Activated T-helper 1 cell treated with anti-CD3 and anti-CD28 coated beads, Interleukin-12 subunit alpha, Interleukin-12 subunit beta, Interleukin-2, Interleukin-4 antibody, amounts not matched to agents 30 ng/mL and 10 ng/mL and 1 ng/mL, durations not matched to agents 14 hours and 24 hours and 36 hours (primary cell): ENCODE measurements around the gene SPAG17. TPM values are rescaled to one million over a fixed set of nuclear protein-coding genes. Genes with fewer than 3 reads are reported as not detected.

Experiments
- DNase-seq: peaks from one replicate; pipeline ENCODE4 v3.0.0; 2021; ENCODE audit warnings: low spot score
- H3K27ac Mint-ChIP-seq: one replicate; pipeline ENCODE4 v1.8.0; 2021; ENCODE audit warnings: mild to moderate bottlenecking, mixed read lengths
- H3K27me3 Mint-ChIP-seq: one replicate; pipeline ENCODE4 v1.8.0; 2022; ENCODE audit warnings: mild to moderate bottlenecking, moderate library complexity, mixed read lengths; ENCODE audit not compliant: insufficient read depth
- H3K36me3 Mint-ChIP-seq: one replicate; pipeline ENCODE4 v1.8.0; 2021; ENCODE audit warnings: low read depth, mixed read lengths
- H3K4me1 Mint-ChIP-seq: one replicate; pipeline ENCODE4 v1.8.0; 2021; ENCODE audit warnings: low read depth, mixed read lengths
- H3K4me3 Mint-ChIP-seq: one replicate; pipeline ENCODE4 v1.8.0; 2021; ENCODE audit warnings: mild to moderate bottlenecking, moderate library complexity, mixed read lengths
- H3K9me3 Mint-ChIP-seq: one replicate; pipeline ENCODE4 v1.8.0; 2021; ENCODE audit warnings: mixed read lengths
- intact Hi-C: fragments of 100-400 bp; cut with micrococcal nuclease; formaldehyde crosslinking; loops from one replicate; pipeline ENCODE4 v1.15.1; 2024
- total RNA-seq: library from RNA; stranded (reverse); gene quantifications from 2 replicates; pipeline ENCODE4 v1.2.3, GENCODE V29; 2022

SPAG17 gene
- total RNA-seq, 1 donor from 2014 or later: not detected

DNA sequence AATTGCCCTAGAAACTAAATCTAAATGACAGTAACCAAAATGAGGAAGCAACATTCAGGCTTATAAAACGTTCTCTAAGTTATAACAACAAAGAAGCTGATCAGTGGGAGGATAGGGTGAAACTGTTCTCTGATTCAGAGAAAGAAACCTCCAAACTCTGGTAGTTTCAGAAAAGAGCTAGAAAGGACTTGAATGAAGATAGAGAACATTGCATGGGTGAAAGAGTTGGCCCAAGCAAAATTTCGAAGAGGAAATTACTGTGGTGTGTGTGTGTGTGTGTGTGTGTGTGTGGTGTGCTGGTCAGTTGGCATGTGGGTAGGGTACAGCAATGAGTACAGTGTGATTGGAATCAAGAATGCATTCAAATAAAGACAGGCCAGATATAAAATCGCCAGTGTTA, 16.5 kb upstream of the SPAG17 start:
- Mint-ChIP-seq H3K27ac (no peak overlapping the region), H3K9me3 (no peaks in the 10 kb centered on the region), H3K27me3 (no peaks in the 10 kb centered on the region), H3K4me1 (no peaks in the 10 kb centered on the region), H3K36me3 (no peaks in the 10 kb centered on the region), H3K4me3 (no peak overlapping the region)
- intact Hi-C loops: no loop called here
- no peak for DNase-seq

DNA sequence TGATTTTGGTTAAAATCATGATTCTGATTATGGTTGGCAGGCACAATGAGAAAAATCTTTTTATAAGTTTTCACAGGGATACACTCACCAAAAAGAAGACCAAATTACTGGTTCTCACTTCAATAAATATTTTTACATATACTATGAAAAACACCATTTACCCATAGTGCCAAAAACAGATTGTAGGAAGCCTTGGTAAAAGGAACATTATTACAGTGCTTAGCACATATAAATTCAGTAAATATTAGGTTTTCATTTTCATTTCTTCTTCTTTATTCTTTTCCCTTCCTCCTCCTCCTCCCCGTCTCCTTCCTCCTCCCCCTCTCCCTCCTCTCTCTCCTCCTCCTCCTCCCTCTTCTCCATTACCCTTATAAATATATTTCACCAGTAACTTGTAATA, 15.8 kb upstream of the SPAG17 start:
- Mint-ChIP-seq H3K36me3 (no peaks in the 10 kb centered on the region), H3K27me3 (no peaks in the 10 kb centered on the region), H3K9me3 (no peaks in the 10 kb centered on the region), H3K4me3 (no peak overlapping the region), H3K27ac (no peak overlapping the region), H3K4me1 (no peaks in the 10 kb centered on the region)
- intact Hi-C loops: no loop called here
- no peak for DNase-seq

DNA sequence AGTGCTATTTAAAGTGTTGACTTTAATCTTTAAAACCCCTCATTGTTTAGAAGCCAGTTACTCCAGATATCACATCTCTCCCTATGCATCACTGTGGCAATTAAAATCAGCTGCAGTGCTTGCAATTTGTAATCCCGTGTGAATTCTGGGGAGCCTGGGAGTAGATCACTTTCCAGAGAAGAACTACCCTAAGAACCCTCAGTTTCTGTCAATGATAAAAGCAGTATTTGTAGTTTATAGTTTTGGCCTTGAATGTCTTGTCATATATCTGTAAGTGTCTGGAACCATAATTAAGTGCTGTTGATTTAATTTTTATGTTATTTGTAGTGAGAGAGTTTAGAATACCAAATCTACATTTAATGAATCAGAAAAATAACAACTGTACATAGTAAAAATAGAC, 5.5 kb upstream of the SPAG17 start:
- Mint-ChIP-seq H3K4me1 (no peaks in the 10 kb centered on the region), H3K4me3 (no peak overlapping the region), H3K9me3 (peaks cover 9% of the 10 kb centered on the region), H3K27me3 (no peaks in the 10 kb centered on the region), H3K27ac (no peak overlapping the region), H3K36me3 (no peaks in the 10 kb centered on the region)
- intact Hi-C loops: no loop called here
- no peak for DNase-seq

DNA sequence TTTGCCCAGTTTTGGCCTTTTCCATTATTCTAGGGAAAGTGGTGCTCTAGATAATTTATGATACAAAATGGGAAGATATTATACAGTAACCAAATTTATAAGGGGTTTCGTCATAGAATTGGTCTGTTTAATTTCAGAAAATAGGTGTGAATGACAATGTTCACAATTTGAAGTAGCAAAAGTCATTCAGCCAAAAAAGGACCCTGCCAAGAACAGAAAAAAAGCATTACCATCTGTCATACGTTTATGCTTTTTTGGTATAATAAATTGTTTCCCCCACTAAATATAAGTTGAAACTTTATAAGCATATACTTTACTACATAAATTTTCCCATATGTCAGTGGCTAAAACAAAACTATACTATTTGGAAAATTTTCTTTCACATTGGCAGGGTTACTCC, 4.5 kb upstream of the SPAG17 start:
- Mint-ChIP-seq H3K27me3 (peaks cover 3% of the 10 kb centered on the region), H3K36me3 (no peaks in the 10 kb centered on the region), H3K9me3 (peaks cover 13% of the 10 kb centered on the region), H3K4me1 (peaks cover 3% of the 10 kb centered on the region), H3K27ac (no peak overlapping the region), H3K4me3 (no peak overlapping the region)
- intact Hi-C loops: no loop called here
- DNase-seq: no peak

DNA sequence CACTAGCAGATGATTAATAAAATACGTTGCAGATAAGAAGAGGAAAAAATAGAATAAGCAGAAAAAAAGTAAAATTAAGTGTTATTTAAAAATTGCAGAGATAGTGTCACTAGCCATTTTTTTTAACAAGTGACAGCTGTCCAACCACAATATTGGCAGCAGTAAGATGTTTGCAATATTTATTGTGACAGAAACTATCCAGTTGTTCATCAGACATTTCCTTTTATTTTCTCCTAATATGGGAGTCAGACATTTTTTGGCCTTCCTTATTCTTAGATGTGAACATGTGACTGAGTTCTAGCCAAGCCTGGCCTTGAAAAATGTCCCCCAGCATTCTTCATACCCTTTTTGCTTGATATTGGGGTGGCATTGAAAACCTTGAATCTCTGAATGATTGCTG, 3.4 kb upstream of the SPAG17 start:
- DNase-seq: no peak
- intact Hi-C loops: no loop called here
- Mint-ChIP-seq H3K36me3 (no peaks in the 10 kb centered on the region), H3K9me3 (peaks cover 13% of the 10 kb centered on the region), H3K27ac (no peak overlapping the region), H3K27me3 (peaks cover 3% of the 10 kb centered on the region), H3K4me1 (peaks cover 5% of the 10 kb centered on the region), H3K4me3 (no peak overlapping the region)

GRCh38 chr1:118186026-118186425, 998 bp upstream of the SPAG17 start:
- H3K27ac Mint-ChIP-seq: no peak overlapping the region
- intact Hi-C loops: no loop called here
- H3K27me3 Mint-ChIP-seq: peaks cover 5% of the 10 kb centered on the region
- peaks cover 5% of the 10 kb centered on the region for H3K4me1 Mint-ChIP-seq
- H3K4me3 Mint-ChIP-seq: no peak overlapping the region
- no peaks in the 10 kb centered on the region for H3K36me3 Mint-ChIP-seq
- H3K9me3 Mint-ChIP-seq: peaks cover 13% of the 10 kb centered on the region
- no peak for DNase-seq

DNA sequence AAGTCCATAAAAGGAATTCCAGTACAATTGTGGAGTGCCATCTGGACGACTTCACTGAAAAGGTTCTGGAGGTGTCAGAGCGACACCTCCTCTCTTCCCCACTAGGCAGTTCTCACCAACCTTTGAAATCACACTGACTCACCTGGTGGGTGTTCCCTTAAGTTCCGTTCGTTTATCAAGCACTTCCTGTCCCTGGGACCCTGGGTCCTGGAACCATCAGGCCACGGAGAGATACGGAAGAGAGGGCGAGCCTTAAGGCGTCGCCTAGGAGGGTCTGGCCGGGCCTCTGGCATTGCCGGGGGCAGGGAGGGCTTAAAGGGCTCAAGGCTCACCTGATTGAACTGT, 317 bp downstream of the SPAG17 start:
- Mint-ChIP-seq H3K4me1 (peaks cover 5% of the 10 kb centered on the region), H3K4me3 (no peak overlapping the region), H3K36me3 (no peaks in the 10 kb centered on the region), H3K9me3 (peaks cover 13% of the 10 kb centered on the region), H3K27me3 (peaks cover 5% of the 10 kb centered on the region), H3K27ac (no peak overlapping the region)
- no peak for DNase-seq
- intact Hi-C loops: no loop called here

DNA sequence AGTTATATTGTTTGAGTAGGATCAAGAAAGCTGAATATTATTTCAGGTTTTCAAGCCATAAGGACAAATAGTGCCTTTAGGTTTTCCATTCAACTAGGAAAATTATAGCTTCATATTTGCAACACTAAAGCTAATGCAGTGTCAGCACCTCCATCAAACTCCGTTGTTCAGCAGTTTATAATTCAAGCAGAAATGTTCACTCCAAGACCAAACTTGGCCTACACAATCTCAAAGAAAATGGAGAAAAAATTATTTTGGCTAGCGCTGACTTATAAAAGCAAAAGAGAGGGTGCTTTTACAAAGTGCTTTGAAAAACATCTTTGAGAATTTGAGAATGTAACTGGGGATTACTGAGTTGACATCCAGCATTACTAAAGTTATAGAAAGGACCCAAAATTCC, 1.4 kb downstream of the SPAG17 start:
- no peak for DNase-seq
- Mint-ChIP-seq H3K4me3 (no peak overlapping the region), H3K27ac (no peak overlapping the region), H3K36me3 (no peaks in the 10 kb centered on the region), H3K27me3 (peaks cover 5% of the 10 kb centered on the region), H3K4me1 (peaks cover 5% of the 10 kb centered on the region), H3K9me3 (peaks cover 13% of the 10 kb centered on the region)
- intact Hi-C loops: no loop called here

DNA sequence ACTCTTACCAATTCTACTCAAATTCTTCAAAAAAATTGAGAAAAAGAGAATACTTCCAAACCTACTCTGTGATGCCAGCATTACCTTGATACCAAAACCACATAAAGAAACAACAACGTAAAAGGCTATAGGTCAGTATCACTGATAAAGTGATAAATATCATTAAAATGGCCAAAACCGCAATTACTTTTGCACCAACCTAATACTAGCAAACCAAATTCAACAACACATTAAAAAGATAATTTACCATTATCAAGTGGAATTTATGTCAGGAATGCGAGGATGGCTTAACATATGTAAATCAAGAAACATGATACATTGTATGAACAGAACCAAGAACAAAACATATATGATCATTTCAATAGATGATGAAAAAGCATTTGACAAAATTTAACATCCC, 7.0 kb downstream of the SPAG17 start:
- intact Hi-C loops: no loop called here
- Mint-ChIP-seq H3K4me1 (no peaks in the 10 kb centered on the region), H3K9me3 (no peaks in the 10 kb centered on the region), H3K36me3 (no peaks in the 10 kb centered on the region), H3K27me3 (peaks cover 4% of the 10 kb centered on the region), H3K4me3 (no peak overlapping the region), H3K27ac (no peak overlapping the region)
- no peak for DNase-seq

DNA sequence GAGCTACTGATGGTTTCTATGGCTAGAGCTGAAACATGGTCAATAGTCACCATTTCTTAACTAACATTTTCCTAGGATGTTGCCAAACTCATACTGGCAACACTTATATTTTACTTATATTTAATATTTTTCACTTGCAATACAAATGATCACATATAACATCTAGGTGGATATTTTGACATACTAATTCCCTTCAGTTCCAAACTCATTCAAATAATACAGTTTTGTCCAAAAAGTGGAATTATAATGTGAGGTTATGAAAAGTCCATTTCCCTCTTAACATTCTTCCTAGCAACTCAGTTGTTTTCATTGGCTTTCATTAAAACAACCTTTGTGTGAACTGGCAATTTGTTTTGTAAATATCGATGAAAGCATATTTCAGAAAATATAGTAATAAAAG, 16.0 kb downstream of the SPAG17 start:
- intact Hi-C loops: no loop called here
- no peak overlapping the region for H3K27ac Mint-ChIP-seq
- H3K36me3 Mint-ChIP-seq: no peaks in the 10 kb centered on the region
- no peaks in the 10 kb centered on the region for H3K4me1 Mint-ChIP-seq
- no peak for DNase-seq
- no peak overlapping the region for H3K4me3 Mint-ChIP-seq
- H3K27me3 Mint-ChIP-seq: peaks cover 1% of the 10 kb centered on the region
- H3K9me3 Mint-ChIP-seq: no peaks in the 10 kb centered on the region

DNA sequence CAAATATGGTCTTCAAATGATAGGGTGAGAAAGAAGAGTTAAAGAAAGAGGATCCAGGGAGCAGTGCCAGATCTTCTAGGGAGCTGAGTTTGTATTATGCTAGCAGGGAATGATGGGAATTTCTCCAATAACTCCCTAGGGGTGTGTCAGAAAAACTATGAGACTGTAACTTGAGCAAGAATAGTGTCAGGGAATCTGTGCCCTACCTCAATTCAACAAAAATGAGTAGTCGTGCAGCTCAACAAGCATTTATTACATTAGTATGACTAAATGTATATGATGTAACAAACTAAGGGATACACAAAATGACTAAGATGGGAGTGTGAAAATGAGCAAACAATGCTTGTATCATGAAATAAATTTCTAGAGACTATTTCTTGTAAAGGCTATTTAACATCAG, 24.2 kb downstream of the SPAG17 start:
- DNase-seq: no peak
- Mint-ChIP-seq H3K27ac (no peak overlapping the region), H3K27me3 (peaks cover 1% of the 10 kb centered on the region), H3K9me3 (no peaks in the 10 kb centered on the region), H3K4me1 (no peaks in the 10 kb centered on the region), H3K36me3 (no peaks in the 10 kb centered on the region), H3K4me3 (no peak overlapping the region)
- intact Hi-C loops: no loop called here

DNA sequence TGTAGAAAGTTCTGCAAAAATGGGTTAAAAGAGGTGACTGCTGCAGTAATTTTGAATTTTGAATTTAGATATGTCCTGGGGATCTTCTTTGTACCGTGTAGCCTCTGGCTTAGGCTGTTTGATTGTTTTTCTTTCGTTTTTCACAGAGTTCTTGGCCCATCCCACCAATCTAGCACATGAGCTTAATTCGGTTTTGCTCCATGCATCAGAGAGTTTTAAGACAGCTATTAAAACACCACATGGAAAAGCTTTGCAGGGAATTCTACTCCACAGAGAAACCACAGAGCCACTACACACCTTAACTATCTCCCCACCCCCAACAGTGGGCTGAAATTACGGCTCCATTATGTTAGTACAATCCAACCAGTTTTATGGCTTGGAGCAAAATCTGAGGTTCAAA, 25.5 kb downstream of the SPAG17 start:
- DNase-seq: no peak
- H3K27me3 Mint-ChIP-seq: peaks cover 1% of the 10 kb centered on the region
- H3K36me3 Mint-ChIP-seq: no peaks in the 10 kb centered on the region
- H3K9me3 Mint-ChIP-seq: no peaks in the 10 kb centered on the region
- intact Hi-C loops: loop anchor here (10.0 kb wide), 1 partner anchor 1205 kb away; the partner anchor contains the start of gene HAO2
- H3K4me1 Mint-ChIP-seq: no peaks in the 10 kb centered on the region
- H3K4me3 Mint-ChIP-seq: no peak overlapping the region
- H3K27ac Mint-ChIP-seq: no peak overlapping the region

DNA sequence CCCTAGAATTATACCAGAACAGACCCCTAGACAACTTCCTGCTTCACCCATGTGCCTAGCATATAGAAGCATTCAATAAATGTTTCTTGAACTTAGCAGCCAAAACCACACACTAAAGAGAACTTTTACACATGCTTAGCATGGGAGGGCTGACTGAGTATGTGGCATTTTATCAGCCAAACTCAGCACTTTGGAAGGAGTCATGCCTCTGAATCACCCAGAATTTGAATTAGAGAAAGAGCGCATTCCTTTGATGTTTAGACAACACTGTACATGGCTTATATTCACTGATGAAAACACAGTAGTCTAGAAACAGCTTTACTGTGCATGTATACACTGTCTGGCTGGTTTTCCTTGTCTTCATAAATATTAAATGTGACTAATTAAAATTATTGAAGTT, 26.1 kb downstream of the SPAG17 start:
- H3K27ac Mint-ChIP-seq: no peak overlapping the region
- peaks cover 1% of the 10 kb centered on the region for H3K27me3 Mint-ChIP-seq
- no peaks in the 10 kb centered on the region for H3K4me1 Mint-ChIP-seq
- no peak overlapping the region for H3K4me3 Mint-ChIP-seq
- intact Hi-C loops: loop anchor here (10.0 kb wide), 1 partner anchor 1206 kb away; the partner anchor contains the start of gene HAO2
- no peaks in the 10 kb centered on the region for H3K9me3 Mint-ChIP-seq
- no peak for DNase-seq
- H3K36me3 Mint-ChIP-seq: no peaks in the 10 kb centered on the region

DNA sequence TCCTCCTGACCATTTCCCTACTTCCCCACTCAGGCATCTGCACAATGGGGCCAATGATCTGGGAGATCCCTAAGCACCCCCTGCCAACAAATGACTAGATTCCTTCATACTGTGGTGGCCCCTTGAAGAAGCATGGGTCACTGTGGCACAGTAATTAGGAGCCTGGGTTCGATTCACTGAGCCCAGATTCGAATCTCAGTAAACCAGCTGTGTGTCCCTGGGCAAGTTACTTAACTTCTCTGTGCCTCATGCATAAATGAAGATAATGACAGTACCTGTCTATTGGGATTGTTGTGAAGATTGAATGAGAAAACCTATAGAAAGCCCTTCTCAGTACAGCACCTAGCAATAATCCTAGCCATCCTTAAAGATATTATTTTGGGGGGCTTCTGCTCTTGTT, 27.5 kb downstream of the SPAG17 start:
- no peak for DNase-seq
- Mint-ChIP-seq H3K27me3 (peaks cover 1% of the 10 kb centered on the region), H3K36me3 (no peaks in the 10 kb centered on the region), H3K27ac (no peak overlapping the region), H3K4me1 (no peaks in the 10 kb centered on the region), H3K9me3 (no peaks in the 10 kb centered on the region), H3K4me3 (no peak overlapping the region)
- intact Hi-C loops: loop anchor here (10.0 kb wide), 1 partner anchor 1207 kb away; the partner anchor contains the start of gene HAO2
